LNCaP clone FGC (cell line): ENCODE data around the gene ARHGAP20.

ENCODE experiments used
- DNase-seq: peaks from one replicate; pipeline ENCODE4 v3.0.0-alpha.2; 2011; ENCODE audit warnings: low read depth
- H3K4me3 ChIP-seq: 2 replicates; pipeline ENCODE4 v1.5.1; 2011; ENCODE audit warnings: mild to moderate bottlenecking, low read depth, low read length, control low read depth
- TF ChIP-seq, protein P1 (sequence below): IDR thresholded peaks from 2 replicates; pipeline ENCODE4 v1.5.1; 2012; ENCODE audit warnings: mild to moderate bottlenecking; ENCODE audit not compliant: control insufficient read depth, insufficient read depth; ENCODE audit errors: extremely low read depth

Gene ARHGAP20

DNA sequence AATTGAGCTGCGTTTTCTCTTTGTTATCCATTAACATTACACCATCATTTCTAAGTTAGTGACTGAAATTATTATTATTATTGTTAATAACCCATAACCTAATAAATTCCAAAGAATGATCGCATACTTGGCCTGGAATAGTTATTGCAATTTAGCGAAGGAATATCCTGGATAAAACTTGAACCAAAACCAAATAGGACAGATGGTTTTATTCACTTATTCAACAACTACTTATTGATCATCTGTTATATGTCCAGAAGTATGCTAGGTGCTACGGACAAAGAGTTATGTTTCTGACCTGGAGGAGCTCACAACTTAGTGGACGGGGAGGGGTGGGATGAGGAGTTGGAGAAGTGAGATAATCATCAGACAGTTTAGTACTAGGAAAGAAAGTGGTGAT, 44.8 kb upstream of the ARHGAP20 start:
- no peak overlapping the region for H3K4me3 ChIP-seq
- no peak for DNase-seq
- TF ChIP-seq, protein P1, sequence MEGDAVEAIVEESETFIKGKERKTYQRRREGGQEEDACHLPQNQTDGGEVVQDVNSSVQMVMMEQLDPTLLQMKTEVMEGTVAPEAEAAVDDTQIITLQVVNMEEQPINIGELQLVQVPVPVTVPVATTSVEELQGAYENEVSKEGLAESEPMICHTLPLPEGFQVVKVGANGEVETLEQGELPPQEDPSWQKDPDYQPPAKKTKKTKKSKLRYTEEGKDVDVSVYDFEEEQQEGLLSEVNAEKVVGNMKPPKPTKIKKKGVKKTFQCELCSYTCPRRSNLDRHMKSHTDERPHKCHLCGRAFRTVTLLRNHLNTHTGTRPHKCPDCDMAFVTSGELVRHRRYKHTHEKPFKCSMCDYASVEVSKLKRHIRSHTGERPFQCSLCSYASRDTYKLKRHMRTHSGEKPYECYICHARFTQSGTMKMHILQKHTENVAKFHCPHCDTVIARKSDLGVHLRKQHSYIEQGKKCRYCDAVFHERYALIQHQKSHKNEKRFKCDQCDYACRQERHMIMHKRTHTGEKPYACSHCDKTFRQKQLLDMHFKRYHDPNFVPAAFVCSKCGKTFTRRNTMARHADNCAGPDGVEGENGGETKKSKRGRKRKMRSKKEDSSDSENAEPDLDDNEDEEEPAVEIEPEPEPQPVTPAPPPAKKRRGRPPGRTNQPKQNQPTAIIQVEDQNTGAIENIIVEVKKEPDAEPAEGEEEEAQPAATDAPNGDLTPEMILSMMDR: no peak

- peak; percentile 58 for DNase-seq
- H3K4me3 ChIP-seq: no peak overlapping the region
- TF ChIP-seq, protein P1: no peak
These were observed 43.7 kb upstream of the ARHGAP20 start for GRCh38 chr11:110755941-110756340.

- TF ChIP-seq, protein P1: no peak
- no peak for DNase-seq
- H3K4me3 ChIP-seq: no peak overlapping the region
These were observed 40.7 kb upstream of the ARHGAP20 start for GRCh38 chr11:110752890-110753289.

DNA sequence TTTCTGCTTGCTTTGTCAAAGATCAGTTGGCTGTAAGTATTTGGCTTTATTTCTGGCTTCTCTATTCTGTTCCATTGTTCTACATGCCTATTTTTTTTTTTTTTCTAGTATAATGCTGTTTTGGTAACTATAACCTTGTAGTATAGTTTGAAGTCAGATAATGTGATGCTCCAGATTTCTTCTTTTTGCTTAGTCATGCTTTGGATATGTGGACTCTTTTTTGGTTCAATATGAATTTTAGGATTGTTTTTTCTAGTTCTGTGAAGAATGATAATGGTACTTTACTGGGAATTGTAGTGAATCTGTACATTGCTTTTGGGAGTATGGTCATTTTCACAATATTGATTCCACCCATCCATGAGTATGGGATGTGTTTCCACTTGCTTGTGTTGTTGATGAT, 37.9 kb upstream of the ARHGAP20 start:
- no peak for DNase-seq
- H3K4me3 ChIP-seq: no peak overlapping the region
- TF ChIP-seq, protein P1: no peak

DNA sequence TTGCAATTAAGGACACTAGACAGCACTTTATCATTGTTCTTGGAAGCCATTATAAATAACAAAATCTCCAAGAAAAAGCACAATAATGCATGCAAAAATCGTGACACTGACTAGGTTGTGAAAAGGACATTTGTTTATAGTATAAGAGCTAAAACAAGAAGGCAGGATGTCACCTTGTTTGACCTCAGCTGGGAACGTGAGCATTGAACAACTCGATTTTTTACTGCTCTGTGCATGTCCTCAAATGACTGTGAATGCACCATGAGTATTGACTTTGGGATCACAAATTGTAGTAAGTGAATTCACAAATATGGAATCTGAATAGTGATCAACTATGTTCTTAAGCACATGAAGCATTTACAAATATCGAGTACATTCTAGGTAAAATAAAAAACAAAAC, 35.3 kb upstream of the ARHGAP20 start:
- TF ChIP-seq, protein P1: no peak
- no peak overlapping the region for H3K4me3 ChIP-seq
- peak; percentile 59 for DNase-seq

GRCh38 chr11:110738641-110739040, 26.4 kb upstream of the ARHGAP20 start:
- DNase-seq: no peak
- H3K4me3 ChIP-seq: no peak overlapping the region
- TF ChIP-seq, protein P1: 0 out of 2 replicates have a peak, but pooled peaks have one; percentile 17

DNA sequence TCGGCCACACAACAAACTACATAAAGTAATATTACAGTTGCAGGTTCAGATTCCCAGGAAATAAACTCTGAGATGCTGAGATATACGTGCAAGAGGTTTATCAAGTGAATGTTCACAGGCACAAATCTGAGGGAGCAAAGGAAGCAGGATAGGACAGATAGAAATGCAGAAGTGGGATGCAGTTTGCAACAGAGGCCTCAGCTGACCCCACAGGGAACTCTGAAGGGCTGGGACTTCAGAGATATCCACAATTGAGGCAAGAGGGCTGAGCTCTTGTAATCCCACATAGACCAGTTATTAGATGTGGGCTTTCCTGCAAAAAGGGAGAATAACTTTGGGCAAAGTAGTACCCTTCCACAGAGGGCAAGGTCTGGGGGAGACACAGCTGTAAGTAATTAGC, 25.4 kb upstream of the ARHGAP20 start:
- TF ChIP-seq, protein P1: no peak
- H3K4me3 ChIP-seq: no peak overlapping the region
- no peak for DNase-seq
